Neuronal stem cell (in vitro differentiated cells): ENCODE results near the gene BMP8A.

ENCODE experiments used
- DNase-seq: peaks from one replicate; pipeline ENCODE4 v3.0.0-alpha.2; 2013; ENCODE audit warnings: low spot score
- H2AFZ ChIP-seq: one replicate; pipeline ENCODE4 v1.6.1; 2013; ENCODE audit warnings: mild to moderate bottlenecking, low read length, inconsistent platforms
- H2AK5ac ChIP-seq: 2 replicates; pipeline ENCODE4 v1.6.1; 2013; ENCODE audit warnings: low read depth, mild to moderate bottlenecking, inconsistent platforms, low read length, moderate library complexity, mixed read lengths
- H2BK120ac ChIP-seq: 2 replicates; pipeline ENCODE4 v1.6.1; 2013; ENCODE audit warnings: low read depth, mild to moderate bottlenecking, inconsistent platforms, low read length, moderate library complexity, mixed read lengths
- H2BK12ac ChIP-seq: one replicate; pipeline ENCODE4 v1.6.1; 2013; ENCODE audit warnings: low read length, inconsistent platforms
- H2BK15ac ChIP-seq: 2 replicates; pipeline ENCODE4 v1.6.1; 2013; ENCODE audit warnings: mild to moderate bottlenecking, low read length, inconsistent platforms, mixed read lengths
- H2BK5ac ChIP-seq: one replicate; pipeline ENCODE4 v1.6.1; 2013; ENCODE audit warnings: inconsistent platforms, mild to moderate bottlenecking, low read length, moderate library complexity
- H3K14ac ChIP-seq: one replicate; pipeline ENCODE4 v1.6.1; 2013; ENCODE audit warnings: low read length, inconsistent platforms
- H3K18ac ChIP-seq: 2 replicates; pipeline ENCODE4 v1.6.1; 2013; ENCODE audit warnings: low read length, inconsistent platforms
- H3K23ac ChIP-seq: 2 replicates; pipeline ENCODE4 v1.6.1; 2013; ENCODE audit warnings: low read depth, mild to moderate bottlenecking, mixed read lengths, low read length, inconsistent platforms; ENCODE audit not compliant: poor library complexity
- H3K27ac ChIP-seq: replicated peaks from 3 replicates; pipeline ENCODE4 v1.5.1; 2013; ENCODE audit warnings: low read length, inconsistent platforms
- H3K27me3 ChIP-seq, 3 experiments: 2 replicates each; pipeline ENCODE4 v1.6.1; 2013; ENCODE audit warnings: low read length in 3 of 3, mild to moderate bottlenecking in 2 of 3, inconsistent platforms in 1 of 3, low read depth in 1 of 3, mixed read lengths in 1 of 3, moderate library complexity in 1 of 3; ENCODE audit not compliant: control insufficient read depth in 3 of 3, insufficient read depth in 3 of 3
- H3K36me3 ChIP-seq, 2 donors: replicated peaks in 1 of 2; 2 replicates each; pipeline ENCODE4 v1.6.1; 2013; ENCODE audit warnings: low read length in 2 of 2; ENCODE audit not compliant: control insufficient read depth in 2 of 2, insufficient read depth in 2 of 2
- H3K4ac ChIP-seq: 2 replicates; pipeline ENCODE4 v1.6.1; 2013; ENCODE audit warnings: inconsistent platforms, mild to moderate bottlenecking, low read length, moderate library complexity
- H3K4me1 ChIP-seq, 2 donors: 1 replicate in 1 of 2; 2 replicates in 1 of 2; pipeline ENCODE4 v1.6.1; 2013; ENCODE audit warnings: low read length in 2 of 2, low read depth in 1 of 2; ENCODE audit not compliant: control insufficient read depth in 2 of 2, insufficient read depth in 1 of 2
- H3K4me2 ChIP-seq: one replicate; pipeline ENCODE4 v1.6.1; 2013; ENCODE audit warnings: mild to moderate bottlenecking, low read length, inconsistent platforms; ENCODE audit not compliant: insufficient read depth, poor library complexity, severe bottlenecking
- H3K4me3 ChIP-seq, 2 donors: 2 replicates each; pipeline ENCODE4 v1.5.1; 2013; ENCODE audit warnings: low read length in 2 of 2, mild to moderate bottlenecking in 2 of 2, inconsistent platforms in 1 of 2, moderate library complexity in 1 of 2
- H3K79me1 ChIP-seq: one replicate; pipeline ENCODE4 v1.6.1; 2013; ENCODE audit warnings: low read depth, mild to moderate bottlenecking, inconsistent platforms, low read length, moderate library complexity
- H3K9ac ChIP-seq: one replicate; pipeline ENCODE4 v1.6.1; 2013; ENCODE audit warnings: mild to moderate bottlenecking, low read depth, low read length, inconsistent platforms; ENCODE audit not compliant: poor library complexity
- H3K9me3 ChIP-seq, 2 donors: replicated peaks in 1 of 2; 2 replicates each; pipeline versions ENCODE3 to v1.6.1; 2013; ENCODE audit warnings: low read length in 2 of 2, mild to moderate bottlenecking in 2 of 2, inconsistent platforms in 1 of 2, low read depth in 1 of 2, mixed read lengths in 1 of 2, moderate library complexity in 1 of 2; ENCODE audit not compliant: control insufficient read depth in 2 of 2, insufficient read depth in 1 of 2
- H4K8ac ChIP-seq: one replicate; pipeline ENCODE4 v1.6.1; 2013; ENCODE audit warnings: low read depth, mild to moderate bottlenecking, inconsistent platforms, low read length, moderate library complexity
- H4K91ac ChIP-seq: one replicate; pipeline ENCODE4 v1.6.1; 2013; ENCODE audit warnings: low read length, low read depth, mild to moderate bottlenecking, inconsistent platforms; ENCODE audit not compliant: poor library complexity
- WGBS, 2 donors: extraction: QIAGEN DNeasy Blood & Tissue Kit; methylation state at CpG; one replicate each; pipeline ENCODE4 v1.1.7; 2013; ENCODE audit warnings: missing lambda C conversion rate in 2 of 2, mixed read lengths in 1 of 2; ENCODE audit not compliant: insufficient read length in 2 of 2, insufficient replicate concordance in 1 of 2; ENCODE audit errors: extremely low coverage in 2 of 2; 5-methylcytosine and 5-hydroxymethylcytosine counted together

The BMP8A gene

DNA sequence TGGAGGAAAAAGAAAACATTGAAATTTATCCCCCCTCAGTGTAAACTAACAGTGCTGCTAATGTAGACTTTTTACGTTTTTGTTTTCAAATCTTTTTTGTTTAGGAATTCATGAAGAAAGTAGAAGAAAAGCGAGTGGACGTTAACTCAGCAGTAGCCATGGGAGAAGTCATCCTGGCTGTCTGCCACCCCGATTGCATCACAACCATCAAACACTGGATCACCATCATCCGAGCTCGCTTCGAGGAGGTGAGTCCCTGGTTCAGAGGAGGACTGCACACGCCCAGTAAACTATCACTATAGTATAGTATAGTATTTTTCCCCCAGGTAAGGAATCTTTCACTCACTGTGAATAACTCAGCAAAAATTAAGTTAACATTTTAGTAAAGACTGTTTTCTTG, 37.8 kb upstream of the BMP8A start:
- H3K14ac ChIP-seq, result no peak overlapping the region
- no peaks in the 10 kb centered on the region for H3K9me3 ChIP-seq
- H2BK120ac ChIP-seq, result no peak overlapping the region
- no peak overlapping the region for H2BK15ac ChIP-seq
- H3K79me1 ChIP-seq, result peaks cover 2% of the 10 kb centered on the region
- no peak overlapping the region for H3K9ac ChIP-seq
- H3K36me3 ChIP-seq, result peaks cover 68 to 96% of the 10 kb centered on the region in 2 donors
- H3K4me3 ChIP-seq, result no peak overlapping the region
- H3K4me1 ChIP-seq, result no peaks in the 10 kb centered on the region
- no peaks in the 10 kb centered on the region for H3K27me3 ChIP-seq
- H3K4ac ChIP-seq, result no peak overlapping the region
- H3K18ac ChIP-seq, result no peak overlapping the region
- H2AFZ ChIP-seq, result no peak overlapping the region
- no peak overlapping the region for H2BK12ac ChIP-seq
- H2AK5ac ChIP-seq, result no peak overlapping the region
- no peak overlapping the region for H4K8ac ChIP-seq
- no CpG with 5 or more reads among the region's 8 CpGs for WGBS, 2 donors
- no peak overlapping the region for H3K23ac ChIP-seq
- H3K4me2 ChIP-seq, result no peak overlapping the region
- no peak overlapping the region for H3K27ac ChIP-seq
- no peak overlapping the region for H4K91ac ChIP-seq
- no peak overlapping the region for H2BK5ac ChIP-seq
- DNase-seq, result no peak

DNA sequence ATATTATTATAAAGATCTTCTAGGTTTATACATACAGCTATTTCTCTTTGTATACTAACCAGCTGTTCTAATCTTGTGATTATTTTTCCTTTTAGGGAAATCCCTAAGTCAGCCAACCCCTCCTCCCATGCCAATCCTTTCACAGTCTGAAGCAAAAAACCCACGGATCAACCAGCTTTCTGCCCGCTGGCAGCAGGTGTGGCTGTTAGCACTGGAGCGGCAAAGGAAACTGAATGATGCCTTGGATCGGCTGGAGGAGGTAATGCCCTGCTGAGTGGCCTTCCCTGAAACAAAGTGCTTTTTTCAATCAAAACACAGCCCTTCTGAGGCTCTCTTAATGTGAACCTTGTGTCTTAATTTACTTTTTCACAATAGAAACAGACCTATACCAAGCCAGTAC, 32.4 kb upstream of the BMP8A start:
- no peak for DNase-seq
- Histone ChIP-seq H3K23ac (no peak overlapping the region), H2BK12ac (no peak overlapping the region), H3K79me1 (peaks cover 2% of the 10 kb centered on the region), H3K27ac (no peak overlapping the region), H3K4me2 (no peak overlapping the region), H3K4me1 (no peaks in the 10 kb centered on the region), H2BK120ac (no peak overlapping the region), H2AFZ (no peak overlapping the region), H2AK5ac (no peak overlapping the region), H4K91ac (no peak overlapping the region), H4K8ac (no peak overlapping the region), H3K18ac (no peak overlapping the region), H3K36me3 (peaks cover 66 to 98% of the 10 kb centered on the region in 2 donors), H3K9ac (no peak overlapping the region), H3K4ac (no peak overlapping the region), H2BK5ac (no peak overlapping the region), H3K9me3 (no peaks in the 10 kb centered on the region), H3K14ac (no peak overlapping the region), H3K27me3 (no peaks in the 10 kb centered on the region), H3K4me3 (no peak overlapping the region), H2BK15ac (no peak overlapping the region)
- WGBS, 2 donors, result no CpG with 5 or more reads among the region's 4 CpGs

- no peak overlapping the region for H2BK5ac ChIP-seq
- no peak overlapping the region for H3K14ac ChIP-seq
- no peak overlapping the region for H4K91ac ChIP-seq
- no peak for DNase-seq
- H3K23ac ChIP-seq, result no peak overlapping the region
- no peak overlapping the region for H2AFZ ChIP-seq
- H3K4me2 ChIP-seq, result no peak overlapping the region
- H2BK15ac ChIP-seq, result no peak overlapping the region
- no peak overlapping the region for H3K4ac ChIP-seq
- H2AK5ac ChIP-seq, result no peak overlapping the region
- H3K18ac ChIP-seq, result no peak overlapping the region
- no peaks in the 10 kb centered on the region for H3K4me1 ChIP-seq
- H2BK12ac ChIP-seq, result no peak overlapping the region
- WGBS, 2 donors, result no CpG with 5 or more reads among the region's 1 CpG
- no peaks in the 10 kb centered on the region for H3K9me3 ChIP-seq
- no peak overlapping the region for H3K27ac ChIP-seq
- H3K4me3 ChIP-seq, result no peak overlapping the region
- H4K8ac ChIP-seq, result no peak overlapping the region
- H3K79me1 ChIP-seq, result peaks cover 2% of the 10 kb centered on the region
- H2BK120ac ChIP-seq, result no peak overlapping the region
- H3K9ac ChIP-seq, result no peak overlapping the region
- no peaks in the 10 kb centered on the region for H3K27me3 ChIP-seq
- peaks cover 55 to 96% of the 10 kb centered on the region in 2 donors for H3K36me3 ChIP-seq
Measured at GRCh38 chr1:39462074-39462473, 29.4 kb upstream of the BMP8A start.

- DNase-seq, result no peak
- Histone ChIP-seq H3K4me2 (no peak overlapping the region), H3K79me1 (no peaks in the 10 kb centered on the region), H2BK5ac (no peak overlapping the region), H2AK5ac (no peak overlapping the region), H2BK12ac (no peak overlapping the region), H3K18ac (no peak overlapping the region), H3K23ac (no peak overlapping the region), H3K27ac (no peak overlapping the region), H2BK15ac (no peak overlapping the region), H3K9ac (no peak overlapping the region), H2BK120ac (no peak overlapping the region), H4K8ac (no peak overlapping the region), H3K14ac (no peak overlapping the region), H3K4ac (no peak overlapping the region), H4K91ac (no peak overlapping the region), H3K36me3 (peaks cover 39 to 98% of the 10 kb centered on the region in 2 donors), H3K4me3 (no peak overlapping the region), H2AFZ (no peak overlapping the region), H3K9me3 (no peaks in the 10 kb centered on the region), H3K27me3 (no peaks in the 10 kb centered on the region), H3K4me1 (no peaks in the 10 kb centered on the region)
- WGBS, 2 donors, result no CpG with 5 or more reads among the region's 3 CpGs
Measured at GRCh38 chr1:39466413-39467107, 24.9 kb upstream of the BMP8A start.
